Erythroblast (primary cell): ENCODE results near the gene MRC2.

Experiments
- GATA1 ChIP-seq: IDR thresholded peaks from 2 replicates; pipeline ENCODE4 v1.6.1; 2011; ENCODE audit warnings: low read depth, mild to moderate bottlenecking, control low read depth, low read length, moderate library complexity
- POLR2A ChIP-seq: IDR thresholded peaks from 2 replicates; pipeline ENCODE4 v1.6.1; 2011; ENCODE audit warnings: mild to moderate bottlenecking, low read length

DNA sequence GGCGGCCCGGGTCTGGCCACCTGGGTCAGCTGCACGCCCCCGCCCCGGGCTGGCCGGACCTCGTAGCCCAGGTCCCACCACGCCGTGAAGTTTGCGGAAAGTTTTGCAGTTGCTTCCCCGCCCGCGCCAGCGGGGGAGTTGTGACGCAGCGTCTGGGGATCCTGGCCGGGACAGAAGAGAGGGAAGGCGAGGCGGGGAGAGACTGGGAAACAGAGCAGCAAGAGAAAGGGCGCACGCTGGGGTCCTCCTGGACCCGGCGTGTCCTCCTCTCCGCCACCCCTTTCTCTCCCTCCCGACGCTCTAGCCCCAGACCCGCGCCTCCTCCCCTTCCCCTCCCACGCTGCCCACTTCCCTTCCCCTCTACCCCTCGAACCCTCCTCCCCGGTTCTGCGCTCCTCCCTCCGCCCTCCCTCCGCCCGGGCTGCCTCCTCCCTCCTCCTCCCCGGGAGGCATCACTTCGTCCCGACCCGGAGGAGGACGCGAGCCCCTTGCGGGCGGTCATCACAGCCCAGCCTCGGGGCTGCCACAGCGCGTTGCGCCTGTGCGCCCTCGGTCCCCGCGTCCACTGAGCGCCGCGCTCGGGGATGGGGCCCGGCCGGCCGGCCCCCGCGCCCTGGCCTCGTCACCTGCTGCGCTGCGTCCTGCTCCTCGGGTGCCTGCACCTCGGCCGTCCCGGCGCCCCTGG lies at the start of gene MRC2:
- no peak for TF ChIP-seq POLR2A
- TF ChIP-seq GATA1, result no peak
